H1 (cell line): ENCODE data around the gene CHD9NB. TPM values are rescaled to one million over a fixed set of nuclear protein-coding genes. Genes with fewer than 3 reads are reported as not detected.

ENCODE experiments used
- GTF2F1 ChIP-seq: IDR thresholded peaks from 2 replicates; pipeline ENCODE4 v1.6.1; 2012; ENCODE audit warnings: low read depth, low read length, improper control_type of control experiment, borderline replicate concordance
- KDM1A ChIP-seq: fragments of 200-600, 300-600 bp; sonication (generic); IDR thresholded peaks from 2 replicates; pipeline ENCODE4 v1.7.1; 2016; ENCODE audit warnings: mild to moderate bottlenecking, low read length, borderline replicate concordance
- TEAD4 ChIP-seq: IDR thresholded peaks from 2 replicates; pipeline ENCODE4 v1.6.1; 2012; ENCODE audit warnings: low read depth, low read length, inconsistent platforms, mixed read lengths
- polyA plus RNA-seq, 7 experiments: library from polyadenylated mRNA; depleted of rRNA in 3 of 7; stranded (reverse) in 5 of 7; unstranded in 2 of 7; fragments of >200 nt in 5 of 7; fragments of 200-250 nt in 2 of 7; gene quantifications; 1 replicate in 5 of 7; 2 replicates in 1 of 7; 4 replicates in 1 of 7; pipeline versions ENCODE4 v1.2.1 to v1.2.3, GENCODE V29; 2011 to 2013; ENCODE audit warnings: missing spikeins in 2 of 7, mixed read lengths in 2 of 7
- total RNA-seq: library from RNA; stranded (reverse); fragmentation: NEBNext Ultra II Directional; extraction: Animal tissue kit (Norgen Biotek cat#: 25700); gene quantifications from 2 replicates; pipeline ENCODE4 v1.2.1, GENCODE V29; 2021

The CHD9NB gene
- total and polyA plus RNA-seq, 2 of the 8 experiments (the other 6 are each of a cell fraction or from before 2014, with no cell fraction given) = 4.5 to 5.9 TPM

- no peak for TF ChIP-seq GTF2F1
- TF ChIP-seq KDM1A = no peak
- TF ChIP-seq TEAD4 = no peak
These were observed 11.4 kb upstream of the CHD9NB start (continued) for GRCh38 chr16:53064081-53064578.
